ENCODE measurements around the gene PCOLCE2. TPM values are rescaled to one million over a fixed set of nuclear protein-coding genes. Genes with fewer than 3 reads are reported as not detected.

The PCOLCE2 gene
- total and polyA plus RNA-seq, 7 experiments from 2014 or later: not detected

- H3K36me3 ChIP-seq (ENCODE audit: control insufficient read depth in 2 of 3, insufficient read depth in 3 of 3, low read length in 3 of 3): no peaks in the 10 kb centered on the region
- Mint-ChIP-seq H3K27ac (no peak overlapping the region), H3K9me3 (peaks cover 0 to 10% (median 0%) of the 10 kb centered on the region in 11 donors), H3K36me3 (peaks cover 0 to 32% (median 6%) of the 10 kb centered on the region in 5 donors), H3K4me1 (peaks cover 0 to 2% (median 0%) of the 10 kb centered on the region in 7 donors), H3K4me3 (no peak overlapping the region), H3K27me3 (no peaks in the 10 kb centered on the region)
- ATAC-seq (no peak), DNase-seq (no peak)
- H3K9me3 ChIP-seq (ENCODE audit: control insufficient read depth in 2 of 3, low read length in 3 of 3): no peaks in the 10 kb centered on the region
- ChIA-PET CTCF (no interaction called here), POLR2A (no interaction called here)
- no peaks in the 10 kb centered on the region for H3K27me3 ChIP-seq (ENCODE audit: control insufficient read depth in 2 of 2, insufficient read depth in 2 of 2, low read length in 2 of 2)
- no peak overlapping the region for H3K27ac ChIP-seq (ENCODE audit: low read depth, low read length)
- H3K4me3 ChIP-seq (ENCODE audit: low read length): no peak overlapping the region
- no peaks in the 10 kb centered on the region for H3K4me1 ChIP-seq (ENCODE audit: control insufficient read depth in 2 of 2, insufficient read depth in 2 of 2, low read length in 2 of 2)
- intact Hi-C loops (cut with micrococcal nuclease): no loop called here
These were observed 106.3 kb downstream of the PCOLCE2 start for GRCh38 chr3:142782616-142783015.

- ChIA-PET POLR2A (no interaction called here), CTCF (no interaction called here)
- Mint-ChIP-seq H3K36me3 (peaks cover 0 to 30% (median 8%) of the 10 kb centered on the region in 5 donors), H3K4me3 (no peak overlapping the region), H3K9me3 (peaks cover 0 to 10% (median 0%) of the 10 kb centered on the region in 11 donors), H3K27ac (no peak overlapping the region), H3K27me3 (no peaks in the 10 kb centered on the region), H3K4me1 (peaks cover 0 to 2% (median 0%) of the 10 kb centered on the region in 7 donors)
- no peaks in the 10 kb centered on the region for H3K4me1 ChIP-seq (ENCODE audit: control insufficient read depth in 2 of 2, insufficient read depth in 2 of 2, low read length in 2 of 2)
- H3K9me3 ChIP-seq (ENCODE audit: control insufficient read depth in 2 of 3, low read length in 3 of 3): no peaks in the 10 kb centered on the region
- H3K27me3 ChIP-seq (ENCODE audit: control insufficient read depth in 2 of 2, insufficient read depth in 2 of 2, low read length in 2 of 2): no peaks in the 10 kb centered on the region
- ATAC-seq: no peak
- intact Hi-C loops (cut with micrococcal nuclease): no loop called here
- H3K27ac ChIP-seq (ENCODE audit: low read depth, low read length): no peak overlapping the region
- H3K4me3 ChIP-seq (ENCODE audit: low read length): no peak overlapping the region
- DNase-seq: no peak
- H3K36me3 ChIP-seq (ENCODE audit: control insufficient read depth in 2 of 3, insufficient read depth in 3 of 3, low read length in 3 of 3): no peaks in the 10 kb centered on the region
These were observed 109.3 kb downstream of the PCOLCE2 start for GRCh38 chr3:142779591-142779990.

- intact Hi-C loops (cut with micrococcal nuclease): no loop called here
These were observed 110.3 kb downstream of the PCOLCE2 start for GRCh38 chr3:142778541-142778940.

DNA sequence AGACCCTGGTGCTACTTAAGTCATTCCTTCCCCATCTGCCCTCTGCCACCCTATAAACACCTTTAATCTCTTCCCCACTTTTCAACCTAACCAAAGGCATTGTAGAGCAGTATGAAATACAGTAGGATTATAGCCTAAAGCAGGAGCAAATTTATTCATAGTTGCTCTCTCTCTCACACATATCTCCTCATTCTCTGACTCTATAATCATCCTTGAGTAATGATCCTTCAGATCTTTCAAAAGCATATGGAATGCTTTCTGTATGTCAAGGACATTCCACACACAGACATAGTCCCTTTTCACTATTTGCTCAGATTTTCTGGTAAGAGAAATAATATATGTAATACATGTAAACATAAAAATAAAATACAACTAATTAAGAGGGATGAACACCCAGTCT is 111.0 kb downstream of the PCOLCE2 start:
- no peaks in the 10 kb centered on the region for H3K36me3 ChIP-seq (ENCODE audit: control insufficient read depth in 2 of 3, insufficient read depth in 3 of 3, low read length in 3 of 3)
- Mint-ChIP-seq H3K27ac (no peak overlapping the region), H3K36me3 (peaks cover 0 to 39% (median 19%) of the 10 kb centered on the region in 5 donors), H3K27me3 (peaks cover 0 to 6% (median 0%) of the 10 kb centered on the region in 5 donors), H3K4me1 (peaks cover 0 to 2% (median 0%) of the 10 kb centered on the region in 7 donors), H3K9me3 (peaks cover 0 to 10% (median 3%) of the 10 kb centered on the region in 11 donors), H3K4me3 (no peak overlapping the region)
- DNase-seq: no peak
- intact Hi-C loops (cut with micrococcal nuclease): no loop called here
- POLR2A ChIA-PET: no interaction called here
- H3K27ac ChIP-seq (ENCODE audit: low read depth, low read length): no peak overlapping the region
- ATAC-seq: no peak
- H3K9me3 ChIP-seq (ENCODE audit: control insufficient read depth in 2 of 3, low read length in 3 of 3): no peaks in the 10 kb centered on the region
- H3K27me3 ChIP-seq (ENCODE audit: control insufficient read depth in 2 of 2, insufficient read depth in 2 of 2, low read length in 2 of 2): no peaks in the 10 kb centered on the region
- H3K4me3 ChIP-seq (ENCODE audit: low read length): no peak overlapping the region
- no peaks in the 10 kb centered on the region for H3K4me1 ChIP-seq (ENCODE audit: control insufficient read depth in 2 of 2, insufficient read depth in 2 of 2, low read length in 2 of 2)
- CTCF ChIA-PET: no interaction called here

More at GRCh38 chr3:142778541-142778940, 110.3 kb downstream of the PCOLCE2 start:
- CTCF ChIA-PET: no interaction called here
- no peak overlapping the region for H3K4me3 ChIP-seq (ENCODE audit: low read length)
- ATAC-seq: no peak
- peaks cover 0 to 10% (median 0%) of the 10 kb centered on the region in 11 donors for H3K9me3 Mint-ChIP-seq
- no peaks in the 10 kb centered on the region for H3K4me1 ChIP-seq (ENCODE audit: control insufficient read depth in 2 of 2, insufficient read depth in 2 of 2, low read length in 2 of 2)
- POLR2A ChIA-PET: no interaction called here
- H3K36me3 ChIP-seq (ENCODE audit: control insufficient read depth in 2 of 3, insufficient read depth in 3 of 3, low read length in 3 of 3): no peaks in the 10 kb centered on the region
- H3K27ac ChIP-seq (ENCODE audit: low read depth, low read length): no peak overlapping the region
- H3K4me1 Mint-ChIP-seq: peaks cover 0 to 2% (median 0%) of the 10 kb centered on the region in 7 donors
- peaks cover 0 to 39% (median 14%) of the 10 kb centered on the region in 5 donors for H3K36me3 Mint-ChIP-seq
- H3K4me3 Mint-ChIP-seq: no peak overlapping the region
- no peaks in the 10 kb centered on the region for H3K9me3 ChIP-seq (ENCODE audit: control insufficient read depth in 2 of 3, low read length in 3 of 3)
- H3K27me3 Mint-ChIP-seq: peaks cover 0 to 6% (median 0%) of the 10 kb centered on the region in 5 donors
- DNase-seq: no peak
- H3K27me3 ChIP-seq (ENCODE audit: control insufficient read depth in 2 of 2, insufficient read depth in 2 of 2, low read length in 2 of 2): no peaks in the 10 kb centered on the region
- H3K27ac Mint-ChIP-seq: no peak overlapping the region

- Histone ChIP-seq H3K27me3 (ENCODE audit: control insufficient read depth in 2 of 2, insufficient read depth in 2 of 2, low read length in 2 of 2) (no peaks in the 10 kb centered on the region), H3K27ac (ENCODE audit: low read depth, low read length) (no peak overlapping the region), H3K9me3 (ENCODE audit: control insufficient read depth in 2 of 3, low read length in 3 of 3) (peaks cover 0 to 6% (median 0%) of the 10 kb centered on the region in 3 experiments), H3K4me1 (ENCODE audit: control insufficient read depth in 2 of 2, insufficient read depth in 2 of 2, low read length in 2 of 2) (no peaks in the 10 kb centered on the region), H3K4me3 (ENCODE audit: low read length) (no peak overlapping the region), H3K36me3 (ENCODE audit: control insufficient read depth in 2 of 3, insufficient read depth in 3 of 3, low read length in 3 of 3) (no peaks in the 10 kb centered on the region)
- Mint-ChIP-seq H3K4me3 (no peak overlapping the region), H3K27me3 (no peaks in the 10 kb centered on the region), H3K36me3 (peaks cover 2 to 64% (median 52%) of the 10 kb centered on the region in 5 donors), H3K9me3 (peaks cover 1 to 40% (median 10%) of the 10 kb centered on the region in 11 donors), H3K4me1 (no peaks in the 10 kb centered on the region), H3K27ac (no peak overlapping the region)
- intact Hi-C loops (cut with micrococcal nuclease): no loop called here
- ChIA-PET CTCF (no interaction called here), POLR2A (no interaction called here)
- no peak for DNase-seq
- no peak for ATAC-seq
These were observed 120.5 kb downstream of the PCOLCE2 start for GRCh38 chr3:142768338-142768737.

Other genes with a start within 250 kb of the PCOLCE2 start
- 1 to 10 TPM; 1.5 to 7.6 (median 5.3) TPM for gene TRPC1, start 165.0 kb downstream of the PCOLCE2 start, total RNA-seq
- 1 to 10 TPM in 1 of 2 donors, under 1 TPM in 1; 0.69 to 1.2 TPM for gene TRPC1, start 165.0 kb downstream of the PCOLCE2 start, polyA plus RNA-seq
- not detected for gene PAQR9, start 74.6 kb upstream of the PCOLCE2 start, total RNA-seq
- not detected for gene PAQR9, start 74.6 kb upstream of the PCOLCE2 start, polyA plus RNA-seq
- 100 to 1,000 TPM; 132 to 172 (median 158) TPM for gene U2SURP, start 112.5 kb upstream of the PCOLCE2 start, total RNA-seq
- gene U2SURP, start 112.5 kb upstream of the PCOLCE2 start, polyA plus RNA-seq: 100 to 1,000 TPM in 1 of 2 donors, 10 to 100 TPM in 1; 99.9 to 142 TPM
- gene CHST2, start 230.7 kb upstream of the PCOLCE2 start, total RNA-seq: 10 to 100 TPM in 1 of 5 experiments, 1 to 10 TPM in 4; 3.4 to 12.3 (median 4.5) TPM
- gene CHST2, start 230.7 kb upstream of the PCOLCE2 start, polyA plus RNA-seq: 10 to 100 TPM in 1 of 2 donors, 1 to 10 TPM in 1; 6.6 to 11.5 TPM

Data from naive thymus-derived CD4-positive, alpha-beta T cell (primary cell).